PC-9 (cell line): ENCODE data around the gene RRP15.

Experiments used
- EZH2 ChIP-seq: fragments of 200-600 bp; sonication (generic); IDR thresholded peaks from 2 replicates; pipeline ENCODE4 v1.8.0; 2017; ENCODE audit warnings: antibody characterized with exemption, low read depth
- TF ChIP-seq, protein P1 (sequence below): fragments of 200-600 bp; sonication (generic); conservative IDR thresholded peaks from 2 replicates; pipeline ENCODE4 v1.6.1; 2017; ENCODE audit warnings: mixed run types, antibody characterized with exemption, mild to moderate bottlenecking, moderate library complexity

GRCh38 chr1:218367118-218367517, 82.0 kb downstream of the RRP15 start:
- TF ChIP-seq, protein P1, sequence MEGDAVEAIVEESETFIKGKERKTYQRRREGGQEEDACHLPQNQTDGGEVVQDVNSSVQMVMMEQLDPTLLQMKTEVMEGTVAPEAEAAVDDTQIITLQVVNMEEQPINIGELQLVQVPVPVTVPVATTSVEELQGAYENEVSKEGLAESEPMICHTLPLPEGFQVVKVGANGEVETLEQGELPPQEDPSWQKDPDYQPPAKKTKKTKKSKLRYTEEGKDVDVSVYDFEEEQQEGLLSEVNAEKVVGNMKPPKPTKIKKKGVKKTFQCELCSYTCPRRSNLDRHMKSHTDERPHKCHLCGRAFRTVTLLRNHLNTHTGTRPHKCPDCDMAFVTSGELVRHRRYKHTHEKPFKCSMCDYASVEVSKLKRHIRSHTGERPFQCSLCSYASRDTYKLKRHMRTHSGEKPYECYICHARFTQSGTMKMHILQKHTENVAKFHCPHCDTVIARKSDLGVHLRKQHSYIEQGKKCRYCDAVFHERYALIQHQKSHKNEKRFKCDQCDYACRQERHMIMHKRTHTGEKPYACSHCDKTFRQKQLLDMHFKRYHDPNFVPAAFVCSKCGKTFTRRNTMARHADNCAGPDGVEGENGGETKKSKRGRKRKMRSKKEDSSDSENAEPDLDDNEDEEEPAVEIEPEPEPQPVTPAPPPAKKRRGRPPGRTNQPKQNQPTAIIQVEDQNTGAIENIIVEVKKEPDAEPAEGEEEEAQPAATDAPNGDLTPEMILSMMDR: no peak
- no peak for TF ChIP-seq EZH2
